DND-41 (cell line): ENCODE data around the gene ALOX12B.

Experiments used
- EZH2 ChIP-seq: IDR thresholded peaks from 3 replicates; pipeline ENCODE4 v1.6.1; 2012; ENCODE audit warnings: borderline replicate concordance, low read depth, mild to moderate bottlenecking, moderate library complexity, low read length, inconsistent platforms; ENCODE audit not compliant: severe bottlenecking
- TF ChIP-seq, protein P1 (sequence below): IDR thresholded peaks from 2 replicates; pipeline ENCODE4 v1.5.1; 2012; ENCODE audit warnings: borderline replicate concordance, low read length, moderate library complexity, mild to moderate bottlenecking; ENCODE audit not compliant: poor library complexity, severe bottlenecking; ENCODE audit errors: extremely low read depth

DNA sequence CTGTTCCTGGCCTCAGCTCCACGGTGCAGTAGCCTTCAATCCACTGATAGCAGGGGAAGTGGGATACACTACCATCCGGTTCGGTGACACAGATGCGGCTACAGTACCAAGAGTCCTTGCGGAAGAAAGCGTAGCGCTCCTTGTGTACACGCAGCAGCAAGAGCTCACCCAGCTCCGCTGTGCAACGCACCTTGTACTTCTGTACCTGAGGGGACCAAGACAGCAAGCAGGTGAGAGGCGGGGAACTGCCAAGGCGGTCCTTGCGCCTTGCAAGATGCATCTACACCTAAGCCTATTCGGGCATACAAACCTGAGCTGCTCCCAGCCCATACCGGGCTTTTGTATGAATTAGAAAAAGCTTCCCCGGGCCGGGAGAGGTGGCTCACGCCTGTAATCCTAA, 29.3 kb upstream of the ALOX12B start:
- TF ChIP-seq, protein P1, sequence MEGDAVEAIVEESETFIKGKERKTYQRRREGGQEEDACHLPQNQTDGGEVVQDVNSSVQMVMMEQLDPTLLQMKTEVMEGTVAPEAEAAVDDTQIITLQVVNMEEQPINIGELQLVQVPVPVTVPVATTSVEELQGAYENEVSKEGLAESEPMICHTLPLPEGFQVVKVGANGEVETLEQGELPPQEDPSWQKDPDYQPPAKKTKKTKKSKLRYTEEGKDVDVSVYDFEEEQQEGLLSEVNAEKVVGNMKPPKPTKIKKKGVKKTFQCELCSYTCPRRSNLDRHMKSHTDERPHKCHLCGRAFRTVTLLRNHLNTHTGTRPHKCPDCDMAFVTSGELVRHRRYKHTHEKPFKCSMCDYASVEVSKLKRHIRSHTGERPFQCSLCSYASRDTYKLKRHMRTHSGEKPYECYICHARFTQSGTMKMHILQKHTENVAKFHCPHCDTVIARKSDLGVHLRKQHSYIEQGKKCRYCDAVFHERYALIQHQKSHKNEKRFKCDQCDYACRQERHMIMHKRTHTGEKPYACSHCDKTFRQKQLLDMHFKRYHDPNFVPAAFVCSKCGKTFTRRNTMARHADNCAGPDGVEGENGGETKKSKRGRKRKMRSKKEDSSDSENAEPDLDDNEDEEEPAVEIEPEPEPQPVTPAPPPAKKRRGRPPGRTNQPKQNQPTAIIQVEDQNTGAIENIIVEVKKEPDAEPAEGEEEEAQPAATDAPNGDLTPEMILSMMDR, result no peak
- TF ChIP-seq EZH2, result no peak
